Measurements from ENCODE around the gene KSR1.

- TF ChIP-seq CTCF (conservative IDR thresholded peaks at IDR 0.05) (no peak), ZFX (IDR thresholded peaks at IDR 0.05) (no peak)
These were observed 21.9 kb downstream of the KSR1 start for GRCh38 chr17:27477971-27478684.
